ENCODE data around the gene PRPF31. TPM values are rescaled to one million over a fixed set of nuclear protein-coding genes. Genes with fewer than 3 reads are reported as not detected.
"Not testable (repeated sequence)": the region's sequence is repeated elsewhere in the genome, so short reads cannot be mapped to it uniquely, and the experiment has no call there.

PRPF31 gene
- total RNA-seq, 4 donors from 2014 or later = 24.7 to 50.5 (median 34.9) TPM

GRCh38 chr19:54095136-54095858 lies 20.3 kb upstream of the PRPF31 start:
- peak overlapping the region in 1 of 4 donors; percentile 77 for H3K27ac ChIP-seq
- H3K4me3 ChIP-seq = peak overlapping the region in 3 of 4 donors; percentile 13 to 56 (median 26)
- intact Hi-C loops (cut with DNase I; ENCODE audit: low total_unique reads) (no loop called here), in situ Hi-C loops (cut with MboI; ENCODE audit: low pct_ligation_motif_present in 1 of 4, low pct_unique_long_range_greater_than_20kb in 1 of 4, low sequenced_read_pairs in 3 of 4) (no loop called here)
- TF ChIP-seq POLR2A (IDR thresholded peaks at IDR 0.05) (no peak), POLR2AphosphoS5 (IDR thresholded peaks at IDR 0.05) (no peak), EP300 (IDR thresholded peaks at IDR 0.05; ENCODE audit: low read depth) (no peak), CTCF (IDR thresholded peaks at IDR 0.05) (no peak)
- DNase-seq = no peak
- WGBS, 2 donors (ENCODE audit: low coverage in 1 of 2) = 71% methylated on average over 22 of the region's 22 CpGs; no CpG with 5 or more reads in 1 of the 2 donors
- peaks cover 7 to 19% (median 8%) of the 10 kb centered on the region in 4 donors for H3K4me1 ChIP-seq
- no peaks in the 10 kb centered on the region for H3K9me3 ChIP-seq
- peaks cover 3% of the 10 kb centered on the region for H3K27me3 ChIP-seq
- no peaks in the 10 kb centered on the region for H3K36me3 ChIP-seq

- peak; percentile 59 for DNase-seq
- H3K27ac ChIP-seq = peak overlapping the region in 2 of 4 donors; percentile 58 to 77
- H3K9me3 ChIP-seq; H3K36me3 ChIP-seq; intact Hi-C loops (cut with DNase I; ENCODE audit: low total_unique reads); H3K27me3 ChIP-seq; in situ Hi-C loops (cut with MboI; ENCODE audit: low pct_ligation_motif_present in 1 of 4, low pct_unique_long_range_greater_than_20kb in 1 of 4, low sequenced_read_pairs in 3 of 4): not testable (repeated sequence)
- WGBS, 2 donors (ENCODE audit: low coverage in 1 of 2) = 5% methylated on average over 39 of the region's 46 CpGs; no CpG with 5 or more reads in 1 of the 2 donors
- peaks cover 7 to 19% (median 8%) of the 10 kb centered on the region in 4 donors for H3K4me1 ChIP-seq
- peak in 1 of 3 donors; percentile 40 for TF ChIP-seq POLR2AphosphoS5 (IDR thresholded peaks at IDR 0.05)
- TF ChIP-seq CTCF (IDR thresholded peaks at IDR 0.05) = peak in 1 of 5 experiments; percentile 48
- peak overlapping the region in 3 of 4 donors; percentile 13 to 56 (median 26) for H3K4me3 ChIP-seq
Observed at GRCh38 chr19:54095859-54096616, 19.5 kb upstream of the PRPF31 start.

DNA sequence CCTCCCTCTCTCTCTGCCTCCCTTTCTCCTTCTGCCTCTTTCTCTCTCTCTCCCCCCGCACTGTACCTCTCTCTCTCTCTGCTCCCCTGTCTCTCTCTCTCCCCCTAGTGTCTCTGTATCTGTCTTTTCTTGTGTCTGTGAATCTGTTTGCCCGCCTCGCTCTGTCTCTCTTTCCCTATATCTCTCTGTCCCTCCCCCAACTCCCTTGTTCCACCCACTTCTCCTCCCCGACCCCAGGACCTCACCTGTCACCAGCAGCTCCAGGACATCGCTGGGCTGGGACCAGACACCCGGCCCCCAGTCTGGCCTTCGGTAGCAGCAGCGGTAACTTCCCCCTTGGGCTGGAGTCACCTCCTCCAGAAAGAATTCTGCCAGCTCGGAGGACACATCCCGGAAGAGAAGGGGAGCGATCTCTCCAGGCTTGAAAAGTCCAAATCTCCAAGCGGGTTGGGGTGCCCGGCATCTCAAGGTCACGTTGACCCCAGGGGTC lies 18.9 kb upstream of the PRPF31 start:
- intact Hi-C loops (cut with DNase I; ENCODE audit: low total_unique reads) (no loop called here), in situ Hi-C loops (cut with MboI; ENCODE audit: low pct_ligation_motif_present in 1 of 4, low pct_unique_long_range_greater_than_20kb in 1 of 4, low sequenced_read_pairs in 3 of 4) (no loop called here)
- peak; percentile 42 for DNase-seq
- 4 to 5% methylated on average over 5 to 14 of the region's 14 CpGs for WGBS, 2 donors (ENCODE audit: low coverage in 1 of 2)
- Histone ChIP-seq H3K36me3 (no peaks in the 10 kb centered on the region), H3K4me1 (peaks cover 7 to 19% (median 8%) of the 10 kb centered on the region in 4 donors), H3K4me3 (peak overlapping the region in 2 of 4 donors; percentile 4 to 56), H3K27me3 (peaks cover 3% of the 10 kb centered on the region), H3K27ac (peak overlapping the region in 3 of 4 donors; percentile 11 to 77 (median 58)), H3K9me3 (no peaks in the 10 kb centered on the region)
- TF ChIP-seq POLR2A (IDR thresholded peaks at IDR 0.05) (no peak), POLR2AphosphoS5 (IDR thresholded peaks at IDR 0.05) (no peak), EP300 (IDR thresholded peaks at IDR 0.05; ENCODE audit: low read depth) (no peak), CTCF (IDR thresholded peaks at IDR 0.05) (no peak)

DNA sequence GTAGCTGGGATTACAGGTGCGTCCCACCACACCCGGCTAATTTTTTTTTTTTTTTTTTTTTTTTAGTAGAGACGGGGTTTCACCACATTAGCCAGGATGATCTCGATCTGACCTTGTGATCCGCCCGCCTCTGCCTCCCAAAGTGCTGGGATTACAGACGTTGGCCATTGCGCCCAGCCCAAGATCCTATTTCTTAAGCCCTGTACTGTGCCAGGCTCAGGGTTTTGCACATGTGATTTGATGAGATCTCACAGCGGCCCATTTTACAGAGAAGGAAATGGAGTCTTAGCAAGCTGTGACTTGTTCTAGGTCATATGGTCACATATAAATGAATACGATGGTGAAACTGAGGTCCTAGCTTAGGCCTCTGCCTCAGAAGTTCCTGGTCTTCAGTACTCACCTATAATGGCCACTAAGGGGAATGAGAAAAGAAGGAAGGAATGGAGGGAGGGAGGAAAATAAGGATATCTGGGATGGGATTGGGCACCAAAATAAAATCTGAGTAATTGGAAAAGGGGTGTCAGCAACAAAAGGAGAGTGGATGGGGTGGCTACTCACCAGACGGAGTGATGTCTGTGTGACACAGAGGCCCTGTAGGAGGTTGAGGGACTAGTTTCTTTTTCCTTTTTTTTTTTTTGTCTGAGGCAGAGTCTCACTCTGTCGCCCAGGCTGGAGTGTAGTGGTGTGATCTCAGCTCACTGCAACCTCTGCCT lies 16.2 kb upstream of the PRPF31 start:
- in situ Hi-C loops (cut with MboI; ENCODE audit: low pct_ligation_motif_present in 1 of 4, low pct_unique_long_range_greater_than_20kb in 1 of 4, low sequenced_read_pairs in 3 of 4) (no loop called here), intact Hi-C loops (cut with DNase I; ENCODE audit: low total_unique reads) (no loop called here)
- H3K27ac ChIP-seq = no peak overlapping the region
- H3K4me1 ChIP-seq = peaks cover 8 to 37% (median 18%) of the 10 kb centered on the region in 4 donors
- no peaks in the 10 kb centered on the region for H3K9me3 ChIP-seq
- no peaks in the 10 kb centered on the region for H3K36me3 ChIP-seq
- 87 to 96% methylated on average over 4 to 12 of the region's 12 CpGs for WGBS, 2 donors (ENCODE audit: low coverage in 1 of 2)
- TF ChIP-seq POLR2A (IDR thresholded peaks at IDR 0.05) = no peak
- TF ChIP-seq EP300 (IDR thresholded peaks at IDR 0.05; ENCODE audit: low read depth) = no peak
- TF ChIP-seq POLR2AphosphoS5 (IDR thresholded peaks at IDR 0.05) = no peak
- TF ChIP-seq CTCF (IDR thresholded peaks at IDR 0.05) = no peak
- no peak overlapping the region for H3K4me3 ChIP-seq
- DNase-seq = no peak
- peaks cover 3% of the 10 kb centered on the region for H3K27me3 ChIP-seq

- in situ Hi-C loops (cut with MboI; ENCODE audit: low pct_ligation_motif_present in 1 of 4, low pct_unique_long_range_greater_than_20kb in 1 of 4, low sequenced_read_pairs in 3 of 4); H3K4me3 ChIP-seq; H3K36me3 ChIP-seq; DNase-seq; H3K27me3 ChIP-seq; H3K27ac ChIP-seq; intact Hi-C loops (cut with DNase I; ENCODE audit: low total_unique reads); H3K9me3 ChIP-seq: not testable (repeated sequence)
- H3K4me1 ChIP-seq = peaks cover 8 to 41% (median 18%) of the 10 kb centered on the region in 4 donors
- 75% methylated on average over 9 of the region's 9 CpGs; no CpG with 5 or more reads in 1 of the 2 donors for WGBS, 2 donors (ENCODE audit: low coverage in 1 of 2)
Observed at GRCh38 chr19:54099903-54100255, 15.7 kb upstream of the PRPF31 start.
